ENCODE measurements around the gene HIF3A.

Gene HIF3A

DNA sequence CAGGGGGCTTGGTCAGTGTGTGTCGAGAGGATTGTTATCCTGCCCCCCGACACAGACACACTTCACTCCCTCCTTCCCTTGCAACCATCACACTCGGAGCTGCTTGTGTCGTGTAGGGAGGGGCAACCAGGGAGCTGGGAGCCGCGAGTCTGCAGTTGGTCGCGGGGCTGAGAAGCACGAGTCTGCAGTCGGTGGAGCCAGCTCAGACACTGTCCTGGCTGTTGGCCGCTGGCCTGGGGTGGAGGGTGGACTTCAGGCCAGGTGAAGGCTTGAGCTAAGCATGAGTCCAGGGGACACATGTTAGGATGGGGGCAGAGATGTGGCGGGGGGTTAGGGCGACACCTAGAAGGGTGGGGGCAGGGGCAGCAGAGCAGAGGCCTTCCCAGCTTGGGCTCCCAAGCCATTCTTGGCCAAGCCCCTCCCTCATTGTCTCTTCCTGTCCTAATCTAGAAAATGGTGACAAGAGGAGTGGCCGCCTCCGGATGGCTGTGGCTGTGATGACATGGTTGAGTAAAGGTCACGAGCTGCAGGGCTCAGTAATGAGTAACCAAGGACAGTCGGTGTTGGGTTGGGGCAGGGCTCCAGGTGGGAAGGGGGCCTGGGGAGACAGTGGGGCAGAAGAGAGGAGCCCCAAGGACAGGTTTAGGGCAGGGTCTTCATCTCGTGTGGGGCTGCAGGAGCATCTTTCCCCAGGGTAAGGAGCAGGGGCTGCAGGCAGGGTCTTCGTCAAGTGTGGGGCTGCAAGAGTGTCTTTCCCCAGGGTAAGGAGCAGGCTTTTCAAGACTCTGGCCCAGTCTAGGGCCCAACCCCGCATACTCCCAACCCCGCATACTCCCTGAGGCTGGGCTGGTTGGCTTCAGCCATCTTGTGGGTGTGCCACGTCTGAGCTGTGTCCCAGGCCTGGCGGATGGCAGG lies 58.6 kb downstream of the HIF3A start:
- no peak overlapping the region for H3K4me3 ChIP-seq (ENCODE audit: low read depth in 1 of 2, low read length in 2 of 2)
- no peaks in the 10 kb centered on the region for H3K27me3 ChIP-seq (ENCODE audit: insufficient read depth, low read length, poor library complexity)
- DNase-seq (no peak), ATAC-seq (ENCODE audit: insufficient read depth, low read depth) (no peak)
- H3K27ac ChIP-seq (ENCODE audit: low read length) = no peak overlapping the region
- H3K9me3 ChIP-seq (ENCODE audit: insufficient read depth, low read length, severe bottlenecking) = no peaks in the 10 kb centered on the region
- H3K79me2 ChIP-seq (ENCODE audit: insufficient read depth, low read length) = peaks cover 58% of the 10 kb centered on the region
- no peak overlapping the region for H3K9ac ChIP-seq (ENCODE audit: low read depth, low read length)
- no peak for TF ChIP-seq EZH2 (IDR thresholded peaks at IDR 0.05; ENCODE audit: borderline replicate concordance, low read depth, low read length, severe bottlenecking)
- TF ChIP-seq, protein P1, sequence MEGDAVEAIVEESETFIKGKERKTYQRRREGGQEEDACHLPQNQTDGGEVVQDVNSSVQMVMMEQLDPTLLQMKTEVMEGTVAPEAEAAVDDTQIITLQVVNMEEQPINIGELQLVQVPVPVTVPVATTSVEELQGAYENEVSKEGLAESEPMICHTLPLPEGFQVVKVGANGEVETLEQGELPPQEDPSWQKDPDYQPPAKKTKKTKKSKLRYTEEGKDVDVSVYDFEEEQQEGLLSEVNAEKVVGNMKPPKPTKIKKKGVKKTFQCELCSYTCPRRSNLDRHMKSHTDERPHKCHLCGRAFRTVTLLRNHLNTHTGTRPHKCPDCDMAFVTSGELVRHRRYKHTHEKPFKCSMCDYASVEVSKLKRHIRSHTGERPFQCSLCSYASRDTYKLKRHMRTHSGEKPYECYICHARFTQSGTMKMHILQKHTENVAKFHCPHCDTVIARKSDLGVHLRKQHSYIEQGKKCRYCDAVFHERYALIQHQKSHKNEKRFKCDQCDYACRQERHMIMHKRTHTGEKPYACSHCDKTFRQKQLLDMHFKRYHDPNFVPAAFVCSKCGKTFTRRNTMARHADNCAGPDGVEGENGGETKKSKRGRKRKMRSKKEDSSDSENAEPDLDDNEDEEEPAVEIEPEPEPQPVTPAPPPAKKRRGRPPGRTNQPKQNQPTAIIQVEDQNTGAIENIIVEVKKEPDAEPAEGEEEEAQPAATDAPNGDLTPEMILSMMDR (IDR thresholded peaks at IDR 0.05; ENCODE audit: borderline replicate concordance, extremely low read depth, low read length, poor library complexity, severe bottlenecking) = no peak
- H2AFZ ChIP-seq (ENCODE audit: low read depth, low read length) = no peak overlapping the region
- peaks cover 58% of the 10 kb centered on the region for H3K36me3 ChIP-seq (ENCODE audit: insufficient read depth, low read length)
- H4K20me1 ChIP-seq (ENCODE audit: insufficient read depth, low read length) = peaks cover 84% of the 10 kb centered on the region
- H3K4me2 ChIP-seq (ENCODE audit: insufficient read depth, low read length) = no peak overlapping the region
- H3K4me1 ChIP-seq (ENCODE audit: insufficient read depth, low read length) = peaks cover 17% of the 10 kb centered on the region

DNA sequence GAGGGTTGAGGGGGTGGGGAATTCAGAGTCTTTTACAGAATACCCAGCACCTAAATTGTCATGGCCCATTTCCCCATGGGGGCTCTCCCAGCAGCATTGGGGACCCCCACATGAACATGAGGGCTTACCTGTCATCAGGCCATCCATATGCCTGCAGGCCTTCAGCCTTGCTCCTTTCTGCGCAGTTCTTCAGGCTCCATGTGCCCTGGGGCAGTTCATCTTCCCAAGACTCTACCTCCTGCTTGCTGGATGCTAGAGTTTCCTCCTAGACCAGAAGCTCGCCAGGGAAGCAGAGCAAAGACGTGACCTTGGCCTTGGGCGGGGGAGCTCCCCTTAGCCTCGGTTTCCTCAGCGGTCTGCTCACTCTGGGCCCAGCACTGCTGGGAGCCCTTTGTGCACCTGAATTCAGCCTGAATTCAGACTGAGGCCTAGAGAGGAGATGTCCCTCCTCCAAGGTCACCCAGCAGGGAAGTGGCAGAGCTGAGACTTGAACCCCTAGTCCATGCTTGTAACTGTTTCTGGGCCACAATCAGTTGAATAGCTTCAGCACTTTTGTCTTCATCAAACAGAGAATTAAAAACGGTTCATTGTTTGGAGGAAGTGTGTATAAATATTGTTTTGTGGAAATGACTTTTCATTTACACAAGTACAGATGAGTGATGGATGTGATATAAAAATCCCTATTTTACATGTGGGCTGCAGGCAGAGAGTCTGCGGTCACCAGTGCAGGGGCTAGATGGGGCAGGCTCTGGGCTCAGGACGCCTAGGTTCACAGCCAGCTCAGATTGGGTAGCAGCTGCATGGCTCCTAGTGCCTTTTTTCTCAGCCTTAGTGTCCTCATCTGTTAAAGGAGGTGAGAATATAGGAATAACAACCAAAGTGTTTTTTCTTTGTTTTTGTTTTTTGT lies 59.6 kb downstream of the HIF3A start:
- DNase-seq (no peak), ATAC-seq (ENCODE audit: insufficient read depth, low read depth) (no peak)
- H3K4me1 ChIP-seq (ENCODE audit: insufficient read depth, low read length) = peaks cover 17% of the 10 kb centered on the region
- peaks cover 53% of the 10 kb centered on the region for H3K79me2 ChIP-seq (ENCODE audit: insufficient read depth, low read length)
- TF ChIP-seq, protein P1 (IDR thresholded peaks at IDR 0.05; ENCODE audit: borderline replicate concordance, extremely low read depth, low read length, poor library complexity, severe bottlenecking) = no peak
- no peak overlapping the region for H3K4me3 ChIP-seq (ENCODE audit: low read depth in 1 of 2, low read length in 2 of 2)
- no peak overlapping the region for H2AFZ ChIP-seq (ENCODE audit: low read depth, low read length)
- H3K36me3 ChIP-seq (ENCODE audit: insufficient read depth, low read length) = peaks cover 58% of the 10 kb centered on the region
- H3K27ac ChIP-seq (ENCODE audit: low read length) = no peak overlapping the region
- H3K9me3 ChIP-seq (ENCODE audit: insufficient read depth, low read length, severe bottlenecking) = no peaks in the 10 kb centered on the region
- H3K4me2 ChIP-seq (ENCODE audit: insufficient read depth, low read length) = no peak overlapping the region
- no peaks in the 10 kb centered on the region for H3K27me3 ChIP-seq (ENCODE audit: insufficient read depth, low read length, poor library complexity)
- H4K20me1 ChIP-seq (ENCODE audit: insufficient read depth, low read length) = peaks cover 78% of the 10 kb centered on the region
- H3K9ac ChIP-seq (ENCODE audit: low read depth, low read length) = no peak overlapping the region

DNA sequence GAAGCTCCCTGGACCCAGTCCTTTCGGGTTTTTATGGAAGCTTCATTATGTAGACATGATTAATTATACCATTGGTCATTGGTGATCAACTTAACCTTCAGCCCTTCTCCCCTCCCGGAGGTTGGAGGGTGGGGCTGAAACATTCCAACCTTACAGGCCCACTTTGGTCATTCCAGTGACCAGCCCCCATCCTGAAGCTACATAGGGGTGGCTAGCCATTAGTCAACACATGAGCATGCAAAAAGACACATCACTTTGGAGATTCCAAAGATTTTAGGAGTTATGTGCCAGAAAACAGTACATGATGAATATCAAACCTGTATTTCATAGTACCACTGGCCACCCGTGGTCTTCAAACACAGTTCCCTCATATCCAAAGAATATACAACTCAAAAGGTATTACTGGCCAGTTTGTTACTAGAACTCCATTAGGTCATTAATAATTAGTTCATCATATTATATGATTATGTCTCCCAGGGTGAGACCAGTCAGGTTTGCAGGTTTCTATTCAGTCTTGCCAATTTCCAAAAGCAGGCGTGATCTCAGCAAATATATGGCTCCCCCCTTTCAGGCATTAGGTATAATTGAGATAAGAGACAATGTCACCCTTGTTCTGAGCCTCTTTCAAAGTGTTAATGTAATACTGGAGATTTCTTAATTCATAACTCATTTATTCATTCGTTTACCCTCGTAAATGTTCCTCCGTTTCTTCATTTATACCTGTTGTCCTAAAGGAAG lies 61.2 kb downstream of the HIF3A start:
- H3K9me3 ChIP-seq (ENCODE audit: insufficient read depth, low read length, severe bottlenecking) = no peaks in the 10 kb centered on the region
- no peak for ATAC-seq (ENCODE audit: insufficient read depth, low read depth)
- no peak for DNase-seq
- peaks cover 50% of the 10 kb centered on the region for H3K36me3 ChIP-seq (ENCODE audit: insufficient read depth, low read length)
- no peak overlapping the region for H3K4me2 ChIP-seq (ENCODE audit: insufficient read depth, low read length)
- no peak overlapping the region for H3K9ac ChIP-seq (ENCODE audit: low read depth, low read length)
- H3K4me3 ChIP-seq (ENCODE audit: low read depth in 1 of 2, low read length in 2 of 2) = no peak overlapping the region
- H2AFZ ChIP-seq (ENCODE audit: low read depth, low read length) = no peak overlapping the region
- no peaks in the 10 kb centered on the region for H3K27me3 ChIP-seq (ENCODE audit: insufficient read depth, low read length, poor library complexity)
- TF ChIP-seq EZH2 (IDR thresholded peaks at IDR 0.05; ENCODE audit: borderline replicate concordance, low read depth, low read length, severe bottlenecking) = no peak
- TF ChIP-seq, protein P1 (IDR thresholded peaks at IDR 0.05; ENCODE audit: borderline replicate concordance, extremely low read depth, low read length, poor library complexity, severe bottlenecking) = no peak
- peaks cover 64% of the 10 kb centered on the region for H4K20me1 ChIP-seq (ENCODE audit: insufficient read depth, low read length)
- peaks cover 25% of the 10 kb centered on the region for H3K4me1 ChIP-seq (ENCODE audit: insufficient read depth, low read length)
- H3K27ac ChIP-seq (ENCODE audit: low read length) = no peak overlapping the region
- peaks cover 38% of the 10 kb centered on the region for H3K79me2 ChIP-seq (ENCODE audit: insufficient read depth, low read length)

All from DND-41 (cell line).